Measurements from ENCODE around the gene SLC44A2.

The SLC44A2 gene

GRCh38 chr19:10683582-10683981 lies 58.2 kb downstream of the SLC44A2 start:
- no peak for FAIRE-seq

- no peak for FAIRE-seq
Measured at GRCh38 chr19:10685210-10685609, 59.9 kb downstream of the SLC44A2 start.

- FAIRE-seq: no peak
Measured at GRCh38 chr19:10686193-10686592, 60.8 kb downstream of the SLC44A2 start.

- no peak for FAIRE-seq
Measured at GRCh38 chr19:10686661-10687517, 61.5 kb downstream of the SLC44A2 start.

GRCh38 chr19:10687518-10688288 lies 62.4 kb downstream of the SLC44A2 start:
- no peak for FAIRE-seq

GRCh38 chr19:10688545-10689280 lies 63.4 kb downstream of the SLC44A2 start:
- FAIRE-seq: no peak

GRCh38 chr19:10690341-10690781 lies 65.0 kb downstream of the SLC44A2 start:
- no peak for FAIRE-seq

GRCh38 chr19:10691178-10691881 lies 66.0 kb downstream of the SLC44A2 start:
- FAIRE-seq: no peak

- no peak for FAIRE-seq
Measured at GRCh38 chr19:10691883-10692282, 66.5 kb downstream of the SLC44A2 start.

GRCh38 chr19:10692673-10693264 lies 67.4 kb downstream of the SLC44A2 start:
- no peak for FAIRE-seq
